ENCODE results near the gene THOP1.

Gene THOP1

DNA sequence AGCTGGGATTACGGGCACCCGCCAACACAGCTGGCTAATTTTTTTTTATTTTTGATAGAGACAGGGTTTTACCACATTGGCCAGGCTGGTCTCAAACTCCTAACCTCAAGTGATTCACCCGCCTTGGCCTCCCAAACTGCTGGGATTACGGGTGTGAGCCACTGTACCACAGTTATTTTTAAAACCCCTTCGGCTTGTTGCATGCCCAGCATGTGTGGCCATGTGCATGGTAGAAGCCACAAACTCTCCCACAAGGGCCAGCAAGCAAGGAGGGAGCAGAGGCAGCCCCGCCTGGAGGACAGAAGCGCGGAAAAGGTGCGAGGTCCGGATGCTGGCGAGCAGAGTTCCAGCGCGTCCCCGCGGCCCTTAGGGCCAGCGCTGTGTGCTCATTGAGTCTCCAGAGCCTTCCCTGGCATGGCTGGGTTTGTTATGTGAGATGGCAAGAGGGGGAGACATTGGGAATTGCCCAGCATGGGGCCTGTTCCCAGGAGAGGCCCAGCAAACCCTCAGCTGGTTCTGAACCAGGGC lies 12.9 kb downstream of the THOP1 start:
- H3K9ac ChIP-seq (ENCODE audit: low read depth, low read length), result no peak overlapping the region
- peaks cover 19% of the 10 kb centered on the region for H3K36me3 ChIP-seq (ENCODE audit: insufficient read depth, low read length)
- H3K4me1 ChIP-seq (ENCODE audit: insufficient read depth, low read length), result no peaks in the 10 kb centered on the region
- H3K9me3 ChIP-seq (ENCODE audit: control insufficient read depth, insufficient read depth, low read length), result no peaks in the 10 kb centered on the region

DNA sequence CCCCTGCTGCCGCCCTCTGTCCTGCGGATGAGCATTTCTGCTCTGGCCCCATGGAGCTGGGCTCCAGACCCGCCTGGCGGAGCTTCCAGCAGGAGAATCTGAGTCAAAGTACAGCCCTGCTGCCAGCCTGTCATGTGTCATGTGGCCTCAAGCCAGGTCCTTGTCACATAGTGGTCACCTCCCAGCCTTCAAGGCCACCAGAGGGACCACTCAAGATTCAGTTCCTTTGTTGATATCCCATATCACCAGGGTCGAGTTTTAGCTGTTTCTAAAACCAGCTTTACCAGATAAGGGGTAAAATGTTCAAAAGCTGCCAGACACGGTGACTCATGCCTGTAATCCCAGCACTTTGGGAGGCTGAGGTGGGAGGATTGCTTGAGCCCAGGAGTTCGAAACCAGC lies 13.4 kb downstream of the THOP1 start:
- Histone ChIP-seq H3K36me3 (ENCODE audit: insufficient read depth, low read length) (peaks cover 19% of the 10 kb centered on the region), H3K9ac (ENCODE audit: low read depth, low read length) (no peak overlapping the region)

DNA sequence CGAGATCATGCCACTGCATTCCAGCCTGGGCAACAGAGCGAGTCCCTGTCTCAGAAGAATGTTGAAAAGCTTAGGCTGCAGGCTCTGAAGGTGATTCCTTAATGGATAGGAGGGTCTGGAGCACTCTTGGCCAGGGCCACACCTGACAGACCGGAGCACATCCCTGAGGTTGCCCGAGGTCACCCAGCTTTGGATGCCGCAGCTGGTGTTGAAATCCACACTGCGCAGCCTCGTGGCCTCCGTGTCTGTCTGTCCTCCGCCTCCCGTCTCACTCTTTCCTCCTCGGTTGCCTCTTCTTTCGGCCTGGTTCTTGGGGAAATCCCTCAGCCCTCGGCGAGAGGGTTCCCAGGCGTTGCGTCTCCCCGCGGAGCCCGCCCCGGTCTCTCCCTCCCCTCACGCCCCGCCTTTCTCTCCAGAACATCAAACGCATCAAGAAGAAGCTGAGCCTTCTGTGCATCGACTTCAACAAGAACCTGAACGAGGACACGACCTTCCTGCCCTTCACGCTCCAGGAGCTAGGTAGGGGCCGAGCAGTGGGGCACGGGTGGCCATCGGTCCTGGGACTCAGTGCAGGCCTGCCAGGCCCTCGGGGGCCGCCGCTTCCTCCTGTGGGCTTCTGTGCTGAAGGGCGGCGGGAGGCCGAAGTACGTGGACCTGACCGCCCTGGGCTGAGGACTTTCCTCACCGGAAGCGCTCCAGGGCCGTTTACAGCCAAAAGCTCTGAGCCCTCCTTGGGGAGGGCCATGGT lies 14.1 kb downstream of the THOP1 start:
- peaks cover 19% of the 10 kb centered on the region for H3K36me3 ChIP-seq (ENCODE audit: insufficient read depth, low read length)
- H3K4me1 ChIP-seq (ENCODE audit: insufficient read depth, low read length), result no peaks in the 10 kb centered on the region
- no peak overlapping the region for H3K9ac ChIP-seq (ENCODE audit: low read depth, low read length)
- no peaks in the 10 kb centered on the region for H3K9me3 ChIP-seq (ENCODE audit: control insufficient read depth, insufficient read depth, low read length)

More for the DNA sequence above, 13.4 kb downstream of the THOP1 start:
- Histone ChIP-seq H3K4me1 (ENCODE audit: insufficient read depth, low read length) (no peaks in the 10 kb centered on the region), H3K9me3 (ENCODE audit: control insufficient read depth, insufficient read depth, low read length) (no peaks in the 10 kb centered on the region)

GRCh38 chr19:2800506-2800905 lies 15.2 kb downstream of the THOP1 start:
- Histone ChIP-seq H3K9me3 (ENCODE audit: control insufficient read depth, insufficient read depth, low read length) (no peaks in the 10 kb centered on the region), H3K4me1 (ENCODE audit: insufficient read depth, low read length) (no peaks in the 10 kb centered on the region), H3K36me3 (ENCODE audit: insufficient read depth, low read length) (peaks cover 14% of the 10 kb centered on the region), H3K9ac (ENCODE audit: low read depth, low read length) (no peak overlapping the region)

- H3K4me1 ChIP-seq (ENCODE audit: insufficient read depth, low read length), result no peaks in the 10 kb centered on the region
- peaks cover 5% of the 10 kb centered on the region for H3K36me3 ChIP-seq (ENCODE audit: insufficient read depth, low read length)
- no peaks in the 10 kb centered on the region for H3K9me3 ChIP-seq (ENCODE audit: control insufficient read depth, insufficient read depth, low read length)
- no peak overlapping the region for H3K9ac ChIP-seq (ENCODE audit: low read depth, low read length)
Observed at GRCh38 chr19:2802826-2803225, 17.5 kb downstream of the THOP1 start.

GRCh38 chr19:2803486-2804155 lies 18.3 kb downstream of the THOP1 start:
- Histone ChIP-seq H3K36me3 (ENCODE audit: insufficient read depth, low read length) (peaks cover 3% of the 10 kb centered on the region), H3K4me1 (ENCODE audit: insufficient read depth, low read length) (no peaks in the 10 kb centered on the region), H3K9ac (ENCODE audit: low read depth, low read length) (no peak overlapping the region), H3K9me3 (ENCODE audit: control insufficient read depth, insufficient read depth, low read length) (no peaks in the 10 kb centered on the region)

GRCh38 chr19:2804156-2805004 lies 19.1 kb downstream of the THOP1 start:
- no peaks in the 10 kb centered on the region for H3K4me1 ChIP-seq (ENCODE audit: insufficient read depth, low read length)
- H3K36me3 ChIP-seq (ENCODE audit: insufficient read depth, low read length), result peaks cover 6% of the 10 kb centered on the region
- no peaks in the 10 kb centered on the region for H3K9me3 ChIP-seq (ENCODE audit: control insufficient read depth, insufficient read depth, low read length)
- H3K9ac ChIP-seq (ENCODE audit: low read depth, low read length), result no peak overlapping the region

GRCh38 chr19:2805261-2805900 lies 20.1 kb downstream of the THOP1 start:
- H3K9me3 ChIP-seq (ENCODE audit: control insufficient read depth, insufficient read depth, low read length), result no peaks in the 10 kb centered on the region
- no peaks in the 10 kb centered on the region for H3K4me1 ChIP-seq (ENCODE audit: insufficient read depth, low read length)
- H3K9ac ChIP-seq (ENCODE audit: low read depth, low read length), result no peak overlapping the region
- H3K36me3 ChIP-seq (ENCODE audit: insufficient read depth, low read length), result peaks cover 6% of the 10 kb centered on the region

DNA sequence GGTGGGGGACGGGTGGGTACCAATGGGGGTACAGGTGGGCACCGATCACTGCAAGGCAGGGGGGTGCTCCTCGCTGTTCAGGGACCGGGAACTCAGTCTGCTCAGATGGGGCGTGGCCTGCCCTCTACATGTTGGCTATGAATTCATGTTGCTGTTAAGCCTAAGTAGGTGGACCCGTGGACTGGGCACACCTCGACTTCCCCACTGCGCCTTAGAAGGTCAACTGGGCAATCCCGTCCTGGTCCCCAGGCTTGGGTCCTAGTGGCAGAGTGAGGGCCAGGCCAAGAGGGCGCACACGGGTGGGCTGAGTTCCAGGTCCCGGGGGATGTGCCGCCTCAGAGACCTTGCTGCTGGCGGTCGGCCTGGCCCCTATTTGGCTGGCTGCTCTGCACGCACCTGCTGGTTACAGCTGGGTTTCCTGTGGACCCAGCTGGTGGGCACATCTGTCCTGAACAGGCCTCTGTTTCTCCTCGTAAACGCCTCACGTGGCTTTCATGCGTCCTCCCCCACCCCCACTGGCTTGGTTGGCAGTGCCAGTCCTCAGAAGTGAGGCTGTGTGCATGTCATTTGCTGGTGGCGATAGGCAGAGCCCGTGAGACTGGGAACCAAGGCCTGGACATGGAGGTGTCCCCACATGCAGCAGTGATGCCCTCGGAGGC lies 20.8 kb downstream of the THOP1 start:
- peaks cover 6% of the 10 kb centered on the region for H3K36me3 ChIP-seq (ENCODE audit: insufficient read depth, low read length)
- no peak overlapping the region for H3K9ac ChIP-seq (ENCODE audit: low read depth, low read length)
- no peaks in the 10 kb centered on the region for H3K9me3 ChIP-seq (ENCODE audit: control insufficient read depth, insufficient read depth, low read length)
- no peaks in the 10 kb centered on the region for H3K4me1 ChIP-seq (ENCODE audit: insufficient read depth, low read length)

DNA sequence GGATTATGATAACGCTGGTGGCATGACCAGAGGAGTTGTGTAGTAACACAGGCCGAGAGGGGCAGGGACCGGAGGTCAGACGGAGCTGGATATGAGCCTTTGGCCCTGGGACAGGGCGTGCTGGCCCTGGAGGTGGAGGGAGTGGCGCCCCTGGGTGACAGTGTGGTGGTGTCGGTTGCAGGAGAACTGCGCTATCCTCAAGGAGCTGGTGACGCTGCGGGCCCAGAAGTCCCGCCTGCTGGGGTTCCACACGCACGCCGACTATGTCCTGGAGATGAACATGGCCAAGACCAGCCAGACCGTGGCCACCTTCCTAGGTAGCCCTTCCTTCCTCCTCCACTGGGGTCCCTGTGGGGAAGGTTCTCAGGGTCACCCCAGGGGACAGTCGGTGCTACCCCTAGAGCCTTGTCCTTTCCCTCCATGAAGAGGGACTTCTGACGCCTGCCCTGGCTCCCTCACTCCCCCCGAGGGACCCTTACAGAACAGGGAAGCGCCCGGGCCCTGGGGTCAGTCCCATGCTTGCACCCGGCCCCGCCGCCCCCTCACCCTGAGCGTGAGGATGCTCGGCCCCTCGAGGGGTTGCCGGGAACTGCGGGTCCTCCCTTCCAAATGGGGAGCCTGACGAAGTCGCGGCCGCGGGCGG lies 21.6 kb downstream of the THOP1 start:
- Histone ChIP-seq H3K9me3 (ENCODE audit: control insufficient read depth, insufficient read depth, low read length) (no peaks in the 10 kb centered on the region), H3K4me1 (ENCODE audit: insufficient read depth, low read length) (no peaks in the 10 kb centered on the region), H3K9ac (ENCODE audit: low read depth, low read length) (no peak overlapping the region), H3K36me3 (ENCODE audit: insufficient read depth, low read length) (peaks cover 4% of the 10 kb centered on the region)

GRCh38 chr19:2807379-2808128 lies 22.3 kb downstream of the THOP1 start:
- no peaks in the 10 kb centered on the region for H3K4me1 ChIP-seq (ENCODE audit: insufficient read depth, low read length)
- no peaks in the 10 kb centered on the region for H3K9me3 ChIP-seq (ENCODE audit: control insufficient read depth, insufficient read depth, low read length)
- H3K9ac ChIP-seq (ENCODE audit: low read depth, low read length), result no peak overlapping the region
- H3K36me3 ChIP-seq (ENCODE audit: insufficient read depth, low read length), result peaks cover 4% of the 10 kb centered on the region

GRCh38 chr19:2808129-2808941 lies 23.0 kb downstream of the THOP1 start:
- Histone ChIP-seq H3K4me1 (ENCODE audit: insufficient read depth, low read length) (no peaks in the 10 kb centered on the region), H3K36me3 (ENCODE audit: insufficient read depth, low read length) (peaks cover 4% of the 10 kb centered on the region), H3K9me3 (ENCODE audit: control insufficient read depth, insufficient read depth, low read length) (no peaks in the 10 kb centered on the region), H3K9ac (ENCODE audit: low read depth, low read length) (no peak overlapping the region)
